CD14-positive monocyte (primary cell): Measurements from ENCODE around the gene RNF13. TPM values are rescaled to one million over a fixed set of nuclear protein-coding genes. Genes with fewer than 3 reads are reported as not detected.

ENCODE experiments used
- DNase-seq, 3 donors: peaks; one replicate each; pipeline ENCODE4 v3.0.0-alpha.2; 2011 to 2022
- H2AFZ ChIP-seq: 2 replicates; pipeline ENCODE4 v1.6.0; 2012; ENCODE audit warnings: mild to moderate bottlenecking, low read depth, low read length, inconsistent platforms; ENCODE audit not compliant: insufficient read depth, poor library complexity, severe bottlenecking
- H3K27ac ChIP-seq, 2 donors: 1 replicate in 1 of 2; 2 replicates in 1 of 2; pipeline ENCODE4 v1.5.1; 2012 to 2013; ENCODE audit warnings: low read length in 2 of 2, control low read depth in 1 of 2, inconsistent platforms in 1 of 2, low read depth in 1 of 2, mild to moderate bottlenecking in 1 of 2
- H3K27me3 ChIP-seq, 2 donors: one replicate each; pipeline versions ENCODE4 v1.6.0 to v1.6.1; 2011 to 2013; ENCODE audit warnings: low read length in 2 of 2; ENCODE audit not compliant: control insufficient read depth in 2 of 2, insufficient read depth in 2 of 2
- H3K36me3 ChIP-seq, 2 donors: replicated peaks in 1 of 2; 1 replicate in 1 of 2; 2 replicates in 1 of 2; pipeline versions ENCODE4 v1.5.1 to v1.6.1; 2012 to 2013; ENCODE audit warnings: low read length in 2 of 2, control low read depth in 1 of 2, inconsistent platforms in 1 of 2, mild to moderate bottlenecking in 1 of 2; ENCODE audit not compliant: insufficient read depth in 2 of 2, control insufficient read depth in 1 of 2
- H3K4me1 ChIP-seq, 2 donors: 1 replicate in 1 of 2; 2 replicates in 1 of 2; pipeline versions ENCODE4 v1.5.1 to v1.6.1; 2012 to 2013; ENCODE audit warnings: low read length in 2 of 2, control low read depth in 1 of 2, inconsistent platforms in 1 of 2, mild to moderate bottlenecking in 1 of 2, moderate library complexity in 1 of 2; ENCODE audit not compliant: insufficient read depth in 2 of 2, control insufficient read depth in 1 of 2
- H3K4me2 ChIP-seq: replicated peaks from 2 replicates; pipeline ENCODE3; 2012; ENCODE audit warnings: low read length, moderate library complexity, mild to moderate bottlenecking; ENCODE audit not compliant: poor library complexity, severe bottlenecking; ENCODE audit errors: extremely low read depth
- H3K4me3 ChIP-seq, 3 experiments: fragments of 200-600 bp in 1 of 3; sonication (generic) in 1 of 3; replicated peaks in 1 of 3; 1 replicate in 2 of 3; 2 replicates in 1 of 3; pipeline ENCODE4 v1.5.1; 2011 to 2013; ENCODE audit warnings: low read length in 3 of 3, mild to moderate bottlenecking in 3 of 3, control low read depth in 2 of 3, low read depth in 2 of 3, inconsistent platforms in 1 of 3, moderate library complexity in 1 of 3
- H3K79me2 ChIP-seq: 2 replicates; pipeline ENCODE4 v1.6.0; 2012; ENCODE audit warnings: mild to moderate bottlenecking, control low read depth, inconsistent platforms, low read length, moderate library complexity; ENCODE audit not compliant: insufficient read depth
- H3K9ac ChIP-seq: 2 replicates; pipeline ENCODE4 v1.6.0; 2017; ENCODE audit warnings: low read length, mild to moderate bottlenecking; ENCODE audit not compliant: insufficient read depth, poor library complexity, severe bottlenecking
- H3K9me3 ChIP-seq, 2 donors: replicated peaks in 1 of 2; 1 replicate in 1 of 2; 2 replicates in 1 of 2; pipeline versions ENCODE4 v1.5.1 to v1.6.1; 2012 to 2013; ENCODE audit warnings: low read length in 2 of 2, control low read depth in 1 of 2; ENCODE audit not compliant: control insufficient read depth in 1 of 2, insufficient read depth in 1 of 2
- H4K20me1 ChIP-seq: 2 replicates; pipeline ENCODE4 v1.6.0; 2012; ENCODE audit warnings: mild to moderate bottlenecking, low read length, control low read depth, moderate library complexity; ENCODE audit not compliant: insufficient read depth
- H3K27ac Mint-ChIP-seq, 7 donors: one replicate each; pipeline ENCODE4 v1.8.0; 2020; ENCODE audit warnings: mild to moderate bottlenecking in 7 of 7, mixed read lengths in 7 of 7, moderate library complexity in 6 of 7, inconsistent platforms in 2 of 7
- H3K27me3 Mint-ChIP-seq, 3 donors: one replicate each; pipeline ENCODE4 v1.8.0; 2021 to 2022; ENCODE audit warnings: low read depth in 3 of 3, mild to moderate bottlenecking in 3 of 3, mixed read lengths in 3 of 3, moderate library complexity in 3 of 3, inconsistent platforms in 1 of 3
- H3K36me3 Mint-ChIP-seq, 2 donors: one replicate each; pipeline ENCODE4 v1.8.0; 2020; ENCODE audit warnings: mixed read lengths in 2 of 2, inconsistent platforms in 1 of 2, mild to moderate bottlenecking in 1 of 2
- H3K4me1 Mint-ChIP-seq: one replicate; pipeline ENCODE4 v1.8.0; 2020; ENCODE audit warnings: mild to moderate bottlenecking, mixed read lengths
- H3K4me3 Mint-ChIP-seq, 2 donors: one replicate each; pipeline ENCODE4 v1.8.0; 2020; ENCODE audit warnings: mild to moderate bottlenecking in 2 of 2, mixed read lengths in 2 of 2, moderate library complexity in 1 of 2
- H3K9me3 Mint-ChIP-seq, 7 donors: one replicate each; pipeline ENCODE4 v1.8.0; 2020 to 2022; ENCODE audit warnings: mixed read lengths in 7 of 7, mild to moderate bottlenecking in 6 of 7, moderate library complexity in 6 of 7, inconsistent platforms in 2 of 7
- CTCF ChIP-seq: fragments of 200-600 bp; IDR thresholded peaks from one replicate; pipeline ENCODE4 v1.8.0; 2022; ENCODE audit warnings: antibody characterized with exemption, mild to moderate bottlenecking
- WGBS: methylation state at CpG from one replicate; pipeline ENCODE4 v1.1.5; 2013; ENCODE audit warnings: missing lambda C conversion rate; ENCODE audit not compliant: insufficient coverage; 5-methylcytosine and 5-hydroxymethylcytosine counted together
- intact Hi-C, 2 donors: fragments of 100-400 bp; cut with micrococcal nuclease; formaldehyde crosslinking; loops; one replicate each; pipeline versions ENCODE4 v1.15.0 to v1.15.1; 2023
- polyA plus RNA-seq, 3 donors: library from polyadenylated mRNA; depleted of rRNA in 1 of 3; unstranded in 2 of 3; stranded (reverse) in 1 of 3; fragments of 300-500 nt in 2 of 3; fragments of >200 nt in 1 of 3; fragmentation: Illumina TruSeq in 2 of 3; gene quantifications; 1 replicate in 2 of 3; 2 replicates in 1 of 3; pipeline ENCODE4 v1.2.3, GENCODE V29; 2012 to 2021

RNF13 gene
- polyA plus RNA-seq, 3 donors: 95.4 to 481 (median 462) TPM

GRCh38 chr3:149810846-149811245 lies 2.2 kb upstream of the RNF13 start:
- Mint-ChIP-seq H3K36me3 (peaks cover 2% of the 10 kb centered on the region in 2 donors), H3K27ac (peak overlapping the region in 1 of 7 donors; percentile 20), H3K4me3 (no peak overlapping the region), H3K4me1 (peaks cover 39% of the 10 kb centered on the region), H3K27me3 (peaks cover 2 to 5% (median 3%) of the 10 kb centered on the region in 3 donors), H3K9me3 (peaks cover 0 to 4% (median 0%) of the 10 kb centered on the region in 7 donors)
- intact Hi-C loops: no loop called here
- H3K79me2 ChIP-seq: peaks cover 29% of the 10 kb centered on the region
- no peak overlapping the region for H3K27ac ChIP-seq
- H3K9me3 ChIP-seq: no peaks in the 10 kb centered on the region
- no peaks in the 10 kb centered on the region for H3K27me3 ChIP-seq
- H3K4me3 ChIP-seq: no peak overlapping the region
- TF ChIP-seq CTCF: no peak
- no peak overlapping the region for H2AFZ ChIP-seq
- H3K4me1 ChIP-seq: peaks cover 30 to 39% of the 10 kb centered on the region in 2 donors
- no peak overlapping the region for H3K4me2 ChIP-seq
- H3K36me3 ChIP-seq: no peaks in the 10 kb centered on the region
- H3K9ac ChIP-seq: no peak overlapping the region
- WGBS: 100% methylated on average over 2 of the region's 2 CpGs
- DNase-seq: no peak
- no peaks in the 10 kb centered on the region for H4K20me1 ChIP-seq

- intact Hi-C loops: no loop called here
- Histone ChIP-seq H3K9ac (peak overlapping the region; percentile 93), H3K4me3 (peak overlapping the region; percentile 91 to 99 (median 91)), H3K9me3 (no peaks in the 10 kb centered on the region), H3K27ac (peak overlapping the region; percentile 98 to 100), H2AFZ (peak overlapping the region; percentile 83), H4K20me1 (no peaks in the 10 kb centered on the region), H3K36me3 (no peaks in the 10 kb centered on the region), H3K4me1 (peaks cover 41 to 53% of the 10 kb centered on the region in 2 donors), H3K27me3 (no peaks in the 10 kb centered on the region), H3K79me2 (peaks cover 41% of the 10 kb centered on the region), H3K4me2 (peak overlapping the region; percentile 68)
- TF ChIP-seq CTCF: no peak
- Mint-ChIP-seq H3K27ac (peak overlapping the region; percentile 97 to 100 (median 99)), H3K27me3 (peaks cover 0 to 3% (median 3%) of the 10 kb centered on the region in 3 donors), H3K4me3 (peak overlapping the region; percentile 93 to 99), H3K36me3 (peaks cover 4 to 7% of the 10 kb centered on the region in 2 donors), H3K9me3 (peaks cover 0 to 4% (median 0%) of the 10 kb centered on the region in 7 donors), H3K4me1 (peaks cover 49% of the 10 kb centered on the region)
- WGBS: 41% methylated on average over 12 of the region's 13 CpGs
- DNase-seq: no peak
These were observed 830 bp upstream of the RNF13 start for GRCh38 chr3:149812165-149812605.
